CD4-positive, alpha-beta T cell treated with Interleukin-2 at 100 ng/mL for 4 hours (primary cell): ENCODE data around the gene CD300A.

Source experiments
- DNase-seq: peaks from one replicate; pipeline ENCODE4 v3.0.0-alpha.2; 2020; ENCODE audit warnings: low spot score

CD300A gene

DNA sequence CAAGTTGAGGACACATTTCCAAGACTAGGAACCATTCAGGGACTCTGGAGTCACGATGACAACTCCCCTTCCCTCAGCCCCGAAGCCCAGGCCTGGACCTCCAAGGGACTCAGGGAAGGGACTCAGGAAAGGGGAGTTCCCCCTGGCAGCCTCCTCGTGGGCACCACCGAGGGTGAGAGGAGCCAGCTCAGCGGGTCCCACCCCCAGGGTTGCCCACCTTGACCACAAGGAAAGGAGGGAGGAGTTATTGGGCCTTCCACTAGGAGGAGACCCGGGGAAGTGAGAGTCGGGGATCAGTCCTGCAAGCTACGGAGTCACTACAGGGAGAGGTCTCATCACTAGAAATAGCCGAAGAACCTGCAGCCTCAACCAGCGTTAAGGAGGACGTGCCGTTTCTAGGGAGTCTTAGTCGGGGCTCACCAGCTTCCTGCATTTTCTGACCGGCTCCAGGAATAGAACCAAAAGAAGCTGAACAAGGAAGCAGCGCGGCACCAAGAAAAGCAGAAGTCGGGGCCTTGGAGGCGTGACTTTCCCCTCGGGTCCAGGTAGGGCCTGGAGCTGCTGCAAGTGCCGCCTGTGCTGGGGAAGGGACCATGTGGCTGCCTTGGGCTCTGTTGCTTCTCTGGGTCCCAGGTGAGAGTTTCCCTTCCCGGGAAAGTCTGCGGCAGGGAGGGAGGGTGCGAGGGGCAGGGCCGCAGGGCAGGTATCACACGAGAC, at the start of gene CD300A:
TSS of gene CD300A (plus strand) at position 524 of the 717 bp plus-strand sequence. CDS start at position 594, 70 bp downstream.
- no peak for DNase-seq

- peak; percentile 2 for DNase-seq
These were observed 49.0 kb upstream of the CD300A start for GRCh38 chr17:74417178-74418045.

DNA sequence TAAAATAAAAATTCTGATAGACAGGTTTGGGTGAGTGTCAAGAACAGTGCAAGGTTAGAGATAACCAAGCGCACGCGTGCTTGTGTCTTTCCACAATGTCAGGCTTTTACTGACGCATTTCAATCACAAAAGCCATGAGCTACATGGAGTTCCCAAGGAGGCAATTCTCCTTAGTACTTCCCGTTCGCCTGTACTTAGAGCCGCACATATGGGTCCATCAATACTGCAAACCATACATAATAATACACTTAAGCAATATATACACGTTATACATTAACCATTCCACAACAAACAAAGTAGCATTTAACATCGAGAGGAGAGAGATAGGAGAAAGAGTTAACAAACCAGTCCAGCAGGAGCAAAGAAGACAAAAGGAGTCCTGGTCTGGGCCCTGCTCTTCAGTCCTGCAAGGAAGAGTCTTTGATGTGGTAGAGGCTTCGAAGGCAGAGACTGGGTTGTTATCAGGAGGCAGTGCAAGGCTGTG, 46.5 kb upstream of the CD300A start:
- DNase-seq = no peak

- DNase-seq = no peak
These were observed 42.3 kb upstream of the CD300A start for GRCh38 chr17:74424117-74424516.

- no peak for DNase-seq
These were observed 41.8 kb upstream of the CD300A start for GRCh38 chr17:74424657-74425056.

DNA sequence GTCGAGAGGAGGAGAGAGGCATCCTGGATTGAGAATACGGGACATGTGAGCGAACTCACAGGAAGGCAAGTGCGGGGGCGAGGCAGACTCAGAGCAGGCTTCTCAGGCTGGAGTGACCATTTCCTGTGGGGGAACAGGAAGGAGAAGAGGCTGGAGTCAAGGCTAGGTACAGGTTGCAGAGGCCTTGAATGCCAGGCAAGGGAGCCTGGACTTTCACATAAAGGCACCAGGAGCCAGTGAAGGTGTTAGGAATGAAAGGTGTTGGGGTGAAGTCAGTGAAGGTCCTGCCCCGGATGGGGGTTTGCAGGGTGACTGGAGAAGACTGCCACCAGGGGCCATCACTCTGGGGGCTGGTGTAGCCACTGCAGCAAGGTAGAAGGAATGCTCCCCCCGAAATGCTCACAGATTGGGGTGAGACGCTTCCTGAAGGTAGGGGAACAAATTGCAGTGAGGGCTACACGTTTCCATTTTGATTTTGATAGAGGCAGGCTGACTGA, 39.8 kb upstream of the CD300A start:
- DNase-seq = no peak

DNA sequence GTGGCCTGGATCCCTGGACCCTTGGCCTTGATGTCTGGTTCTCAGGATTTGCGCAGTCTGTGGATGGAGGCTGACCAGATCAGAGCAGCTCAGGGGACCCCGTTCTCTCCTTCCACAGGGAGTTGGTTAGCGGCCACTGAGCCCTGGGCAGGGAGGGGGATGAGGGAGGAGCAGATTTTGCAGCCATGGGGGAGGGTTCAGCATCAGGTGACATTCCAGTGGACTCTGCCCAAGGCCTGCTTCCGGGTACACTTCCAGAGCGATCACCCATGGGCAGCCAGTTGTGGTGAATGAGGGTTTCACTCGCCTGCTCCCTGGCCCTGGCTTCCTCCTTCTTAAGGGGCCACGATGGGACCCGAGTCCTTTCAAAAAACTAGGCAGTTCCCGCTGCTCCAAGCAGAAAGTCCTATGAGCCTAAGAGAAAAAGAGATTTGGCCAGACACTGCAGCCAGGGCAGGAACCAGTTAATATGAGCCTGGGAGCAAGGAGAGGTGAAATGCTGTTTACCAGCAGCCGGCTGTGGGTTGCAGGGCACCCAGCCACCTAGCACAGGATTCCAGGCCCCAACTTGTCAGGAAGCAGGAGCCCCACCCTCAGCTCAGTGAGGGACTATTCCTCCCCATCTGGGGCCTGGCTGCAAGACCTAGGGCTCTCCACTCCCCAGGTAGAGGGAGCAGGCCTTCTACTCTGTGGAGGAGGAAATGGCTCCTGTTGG, 39.2 kb upstream of the CD300A start:
- no peak for DNase-seq

DNA sequence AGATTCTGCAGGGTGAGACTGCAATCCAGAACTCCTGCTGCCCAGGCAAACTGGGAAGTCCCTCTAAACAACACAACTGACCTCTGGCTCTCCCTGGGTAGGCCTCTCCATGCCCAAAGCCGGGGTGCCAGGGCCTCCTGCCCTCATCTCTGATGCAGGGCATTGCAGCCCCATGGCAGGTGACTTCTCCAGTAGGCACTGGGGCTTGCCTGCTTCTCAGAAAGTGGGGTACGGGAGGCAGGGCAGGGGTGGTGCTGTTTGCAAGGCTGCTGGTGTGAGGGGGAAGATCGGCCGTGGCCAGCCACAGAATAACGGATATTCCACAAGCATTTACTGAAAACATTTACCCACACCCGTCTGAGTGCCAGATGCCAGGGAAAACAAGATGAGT, 38.7 kb upstream of the CD300A start:
- DNase-seq = no peak

GRCh38 chr17:74429604-74430384, 36.6 kb upstream of the CD300A start:
- DNase-seq = no peak

DNA sequence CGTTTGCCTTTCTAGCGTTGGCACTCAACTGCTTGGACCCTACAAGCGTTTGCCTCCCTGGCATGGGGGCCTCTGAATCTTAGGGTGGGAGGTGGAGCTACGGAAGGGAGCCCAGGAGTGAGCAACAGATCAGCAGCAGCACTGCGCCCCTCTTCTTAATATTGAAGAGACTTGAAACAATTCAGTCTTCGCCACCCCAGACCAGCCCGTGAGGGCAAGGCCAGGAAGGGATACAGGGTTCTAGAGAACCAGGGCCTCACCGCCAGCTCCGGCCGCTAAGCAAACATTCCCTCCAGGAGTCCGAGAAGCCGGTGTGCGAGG, 36.1 kb upstream of the CD300A start:
- DNase-seq = no peak

DNA sequence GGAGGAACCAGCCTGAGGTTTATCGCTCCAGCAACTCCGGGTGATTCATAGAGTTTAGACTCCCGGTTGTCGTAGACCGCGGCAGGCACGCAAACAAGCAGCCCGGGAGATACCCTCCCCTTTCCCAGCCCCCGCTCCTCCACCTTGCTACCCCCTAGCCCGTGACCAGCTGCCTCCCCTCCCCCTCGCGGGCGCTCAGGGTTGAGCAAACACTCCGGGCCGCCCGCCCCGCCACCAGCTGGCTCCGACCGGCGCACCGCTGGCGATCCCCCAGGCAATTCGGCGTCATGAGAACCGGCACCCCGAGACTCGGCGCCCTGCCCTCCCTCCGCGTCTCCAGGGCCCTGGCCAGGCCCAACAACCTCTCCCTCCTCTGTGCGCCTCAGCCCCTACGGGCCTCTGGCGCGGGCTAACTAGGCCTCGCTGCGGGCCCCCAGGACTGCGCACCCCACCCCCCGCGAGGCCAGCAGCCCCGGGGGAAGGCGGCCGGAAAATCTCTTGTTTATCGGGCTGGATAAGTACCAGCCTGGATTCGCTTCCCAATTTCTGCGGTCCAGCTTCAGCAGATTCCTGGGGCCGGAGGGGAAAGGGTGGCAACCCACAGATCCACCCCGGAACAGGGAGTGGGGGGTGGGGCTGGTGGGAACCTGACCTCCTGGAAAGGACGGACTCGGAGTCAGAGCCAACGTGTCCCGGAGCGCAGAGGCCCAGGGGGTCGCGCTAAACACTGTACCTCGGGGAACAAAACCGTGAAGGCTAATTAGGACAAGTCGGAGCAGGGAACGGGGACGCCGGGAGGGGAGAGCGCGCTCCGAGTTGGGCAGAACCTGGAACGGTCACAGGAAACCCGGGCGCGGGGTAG, 35.5 kb upstream of the CD300A start:
- no peak for DNase-seq

DNA sequence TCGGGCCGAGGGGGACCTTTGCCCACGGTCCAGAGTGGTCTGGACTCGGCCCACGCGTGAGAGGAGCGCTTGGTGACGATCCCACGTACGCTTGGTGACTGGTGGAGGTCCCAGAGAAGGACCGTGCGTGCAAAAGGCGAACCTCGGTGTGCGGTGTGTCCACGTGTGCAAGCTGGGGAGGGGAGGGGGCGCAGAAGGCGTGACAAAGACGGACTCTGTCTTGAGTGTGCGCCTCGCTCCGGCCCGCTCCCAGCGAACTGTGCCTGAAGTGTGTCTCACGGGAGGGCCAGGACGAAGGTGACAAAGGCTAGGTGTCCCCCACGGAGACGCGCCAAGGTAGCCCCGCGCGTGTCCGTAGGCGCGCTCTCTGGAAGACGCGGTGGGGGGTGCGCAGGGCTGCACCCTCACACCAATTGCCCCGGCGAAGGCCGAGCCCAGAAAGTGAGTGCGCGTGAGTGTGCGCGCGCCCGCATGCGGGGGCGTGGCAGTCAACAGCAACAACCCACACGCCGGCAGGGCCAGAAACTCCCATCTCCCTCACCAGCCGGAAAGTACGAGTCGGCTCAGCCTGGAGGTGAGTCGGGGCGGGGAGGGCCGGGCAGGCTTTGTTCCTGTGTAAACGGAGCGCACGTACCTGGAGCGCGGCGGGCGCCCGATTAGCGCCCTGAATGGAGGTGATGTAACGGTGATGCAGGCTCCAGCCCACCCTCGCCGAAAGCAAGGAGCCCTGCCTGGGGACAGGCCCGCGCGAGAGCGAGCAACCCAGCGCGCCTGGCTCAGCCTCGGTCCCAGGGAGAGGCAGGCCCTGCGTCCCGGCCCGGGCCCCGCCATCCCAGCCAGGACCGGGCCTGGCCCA, 34.6 kb upstream of the CD300A start, which contains the start of gene GPRC5C:
TSS of gene GPRC5C (plus strand) at position 521 of the 856 bp plus-strand sequence. CDS start 7,689 bp downstream, outside the sequence.
- DNase-seq = peak; percentile 16

DNA sequence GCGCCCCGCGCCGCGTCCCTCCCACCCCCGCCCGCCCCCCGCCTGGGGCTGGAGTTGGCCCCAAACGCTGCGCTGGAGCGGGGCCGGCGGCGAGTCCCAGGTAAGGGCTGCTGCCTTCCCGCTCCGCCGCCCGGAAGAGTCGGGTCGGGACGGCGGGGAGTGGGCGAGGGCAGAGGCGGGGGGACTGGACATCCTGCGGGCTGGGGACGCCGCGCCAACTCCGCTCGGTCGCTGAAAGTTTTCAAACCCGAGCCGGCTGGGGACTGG, 34.1 kb upstream of the CD300A start:
- DNase-seq = no peak

- DNase-seq = no peak
These were observed 33.6 kb upstream of the CD300A start for GRCh38 chr17:74432766-74433391.

GRCh38 chr17:74433421-74434121, 32.9 kb upstream of the CD300A start:
- no peak for DNase-seq

- DNase-seq = no peak
These were observed 30.6 kb upstream of the CD300A start for GRCh38 chr17:74435775-74436359.

DNA sequence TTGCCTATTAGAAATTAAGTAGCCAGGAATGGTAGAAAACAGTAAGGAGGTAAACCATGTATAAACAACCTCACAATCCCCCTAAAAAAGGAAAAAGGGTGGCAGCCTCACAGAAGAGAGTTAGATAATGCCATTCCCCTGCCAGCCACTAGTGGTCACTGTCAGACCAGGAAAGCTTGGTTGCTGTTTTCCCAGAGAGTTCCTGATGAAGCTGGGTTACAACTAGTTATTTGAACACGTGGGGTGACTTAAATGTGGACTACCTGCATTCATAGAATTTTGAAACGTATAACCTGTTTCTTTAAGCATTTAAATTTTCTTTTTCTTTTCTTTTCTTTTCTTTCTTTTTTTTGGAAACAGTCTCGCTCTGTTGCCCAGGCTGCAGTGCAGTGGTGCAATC, 28.7 kb upstream of the CD300A start:
- DNase-seq = peak; percentile 17
